ENCODE data around the gene SUPT3H. TPM values are rescaled to one million over a fixed set of nuclear protein-coding genes. Genes with fewer than 3 reads are reported as not detected.

SUPT3H gene
- total RNA-seq, 6 experiments from 2014 or later: 5.6 to 8.2 (median 6.5) TPM

- no peaks in the 10 kb centered on the region for H3K36me3 Mint-ChIP-seq (ENCODE audit: low read depth)
- no peak for TF ChIP-seq CTCF (IDR thresholded peaks at IDR 0.05)
These were observed 521.3 kb downstream of the SUPT3H start for GRCh38 chr6:44856479-44856878.

GRCh38 chr6:44855562-44856411 is 521.9 kb downstream of the SUPT3H start:
- no peak for TF ChIP-seq CTCF (IDR thresholded peaks at IDR 0.05)
- Mint-ChIP-seq H3K27ac (peak overlapping the region; percentile 50), H3K27me3 (ENCODE audit: insufficient read depth) (no peaks in the 10 kb centered on the region; the same call in 1 of the 2 replicates), H3K36me3 (ENCODE audit: low read depth) (no peaks in the 10 kb centered on the region), H3K4me3 (peak overlapping the region; percentile 77), H3K4me1 (ENCODE audit: low read depth) (peaks cover 18% of the 10 kb centered on the region), H3K9me3 (no peaks in the 10 kb centered on the region)
- DNase-seq: peak; percentile 55

More at GRCh38 chr6:44856479-44856878, 521.3 kb downstream of the SUPT3H start:
- Mint-ChIP-seq H3K4me1 (ENCODE audit: low read depth) (peaks cover 18% of the 10 kb centered on the region), H3K9me3 (no peaks in the 10 kb centered on the region), H3K4me3 (peak overlapping the region; percentile 77), H3K27me3 (ENCODE audit: insufficient read depth) (no peaks in the 10 kb centered on the region; the same call in 1 of the 2 replicates), H3K27ac (peak overlapping the region; percentile 50; the same call in 1 of the 2 replicates)
- DNase-seq: no peak

DNA sequence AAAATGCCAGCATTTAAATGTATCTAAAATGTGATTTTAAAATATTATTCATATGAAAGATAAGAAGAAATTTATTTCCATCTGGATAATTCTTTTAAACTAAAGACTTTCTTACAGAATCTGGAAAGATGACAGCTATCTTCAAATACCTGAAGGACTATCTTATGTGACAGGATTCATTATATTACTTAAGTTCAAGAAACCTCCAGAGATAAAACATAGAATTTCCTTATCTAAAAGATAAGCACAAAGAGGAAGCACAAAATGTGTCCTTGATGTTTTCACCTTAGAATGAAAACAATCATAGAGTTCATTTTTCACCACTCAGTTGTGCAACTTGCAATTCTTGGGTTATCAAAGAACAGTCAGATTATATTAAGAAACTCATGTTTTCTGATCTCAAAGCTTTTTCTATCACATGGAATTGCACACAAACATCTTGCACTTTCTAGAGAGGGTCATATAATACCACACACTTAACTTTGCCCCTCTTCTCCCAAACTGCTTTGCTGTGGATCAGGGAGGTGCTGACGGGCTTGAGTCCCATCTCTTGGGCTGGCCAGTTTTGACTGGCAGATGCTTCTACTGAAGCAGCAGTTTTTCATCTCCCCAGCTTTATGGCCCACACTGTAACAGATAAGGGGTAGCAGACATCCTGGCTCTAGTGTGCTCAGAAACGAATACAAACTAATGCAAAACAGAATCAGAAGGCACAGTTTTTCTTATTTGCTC is 522.9 kb downstream of the SUPT3H start:
- no peak overlapping the region for H3K27ac Mint-ChIP-seq
- H3K36me3 Mint-ChIP-seq (ENCODE audit: low read depth): no peaks in the 10 kb centered on the region

GRCh38 chr6:44851176-44851575 is 526.6 kb downstream of the SUPT3H start:
- H3K4me1 Mint-ChIP-seq (ENCODE audit: low read depth): peaks cover 12% of the 10 kb centered on the region
- H3K27ac Mint-ChIP-seq: no peak overlapping the region
- no peaks in the 10 kb centered on the region for H3K9me3 Mint-ChIP-seq
- TF ChIP-seq CTCF (IDR thresholded peaks at IDR 0.05): no peak
- H3K36me3 Mint-ChIP-seq (ENCODE audit: low read depth): no peaks in the 10 kb centered on the region
- no peak overlapping the region for H3K4me3 Mint-ChIP-seq
- no peak for DNase-seq
- no peaks in the 10 kb centered on the region; the same call in 1 of the 2 replicates for H3K27me3 Mint-ChIP-seq (ENCODE audit: insufficient read depth)

More for the DNA sequence above, 522.9 kb downstream of the SUPT3H start:
- Mint-ChIP-seq H3K4me3 (no peak overlapping the region), H3K27me3 (ENCODE audit: insufficient read depth) (no peaks in the 10 kb centered on the region; the same call in 1 of the 2 replicates), H3K9me3 (no peaks in the 10 kb centered on the region), H3K4me1 (ENCODE audit: low read depth) (peaks cover 18% of the 10 kb centered on the region)
- no peak for DNase-seq
- no peak for TF ChIP-seq CTCF (IDR thresholded peaks at IDR 0.05)

DNA sequence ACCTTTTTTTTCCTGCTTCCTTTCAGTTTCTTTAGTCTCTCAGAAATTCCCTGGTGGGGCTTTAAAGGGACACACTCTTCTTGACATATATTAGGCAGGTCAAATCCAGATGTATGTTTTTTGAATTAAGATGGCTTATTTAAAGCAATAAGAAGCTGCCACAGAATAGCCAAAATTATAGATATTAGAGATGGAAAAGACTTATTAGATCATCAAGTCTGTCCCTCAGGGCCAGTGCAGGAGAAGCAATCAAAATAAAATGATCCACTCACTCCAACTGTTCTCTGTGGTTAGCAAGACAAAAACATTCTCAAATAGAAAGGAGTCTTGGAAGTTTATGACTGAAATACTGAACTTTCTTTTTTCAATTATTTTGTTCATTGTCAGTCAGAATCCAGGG is 527.4 kb downstream of the SUPT3H start:
- DNase-seq: no peak
- no peaks in the 10 kb centered on the region for H3K9me3 Mint-ChIP-seq
- no peaks in the 10 kb centered on the region for H3K36me3 Mint-ChIP-seq (ENCODE audit: low read depth)
- no peak for TF ChIP-seq CTCF (IDR thresholded peaks at IDR 0.05)
- H3K4me1 Mint-ChIP-seq (ENCODE audit: low read depth): peaks cover 3% of the 10 kb centered on the region
- no peak overlapping the region for H3K4me3 Mint-ChIP-seq
- H3K27ac Mint-ChIP-seq: no peak overlapping the region
- no peaks in the 10 kb centered on the region; the same call in 1 of the 2 replicates for H3K27me3 Mint-ChIP-seq (ENCODE audit: insufficient read depth)
